ENCODE measurements around the gene BHMT.
"Not testable (repeated sequence)": the region's sequence is repeated elsewhere in the genome, so short reads cannot be mapped to it uniquely, and the experiment has no call there.

The BHMT gene

DNA sequence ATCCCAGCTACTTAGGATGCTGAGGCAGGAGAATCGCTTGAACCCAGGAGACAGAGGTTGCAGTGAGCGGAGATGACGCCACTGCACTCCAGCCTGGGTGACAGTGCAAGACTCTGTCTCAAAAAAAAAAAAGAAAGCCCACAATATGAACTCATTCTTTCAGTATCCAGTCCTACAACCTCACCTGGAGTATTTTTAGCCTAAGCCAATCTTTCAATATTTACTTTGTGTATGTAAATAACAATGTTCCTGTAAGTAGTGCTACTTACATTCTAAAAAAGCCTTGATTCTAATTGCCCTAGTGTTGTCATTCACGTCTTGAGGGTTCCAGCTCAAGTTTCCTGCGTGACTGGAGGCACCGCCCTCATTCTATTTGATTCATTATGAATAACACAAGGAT, 62.0 kb downstream of the BHMT start:
- peak overlapping the region; percentile 90 for H3K27ac ChIP-seq
- TF ChIP-seq, protein P1, sequence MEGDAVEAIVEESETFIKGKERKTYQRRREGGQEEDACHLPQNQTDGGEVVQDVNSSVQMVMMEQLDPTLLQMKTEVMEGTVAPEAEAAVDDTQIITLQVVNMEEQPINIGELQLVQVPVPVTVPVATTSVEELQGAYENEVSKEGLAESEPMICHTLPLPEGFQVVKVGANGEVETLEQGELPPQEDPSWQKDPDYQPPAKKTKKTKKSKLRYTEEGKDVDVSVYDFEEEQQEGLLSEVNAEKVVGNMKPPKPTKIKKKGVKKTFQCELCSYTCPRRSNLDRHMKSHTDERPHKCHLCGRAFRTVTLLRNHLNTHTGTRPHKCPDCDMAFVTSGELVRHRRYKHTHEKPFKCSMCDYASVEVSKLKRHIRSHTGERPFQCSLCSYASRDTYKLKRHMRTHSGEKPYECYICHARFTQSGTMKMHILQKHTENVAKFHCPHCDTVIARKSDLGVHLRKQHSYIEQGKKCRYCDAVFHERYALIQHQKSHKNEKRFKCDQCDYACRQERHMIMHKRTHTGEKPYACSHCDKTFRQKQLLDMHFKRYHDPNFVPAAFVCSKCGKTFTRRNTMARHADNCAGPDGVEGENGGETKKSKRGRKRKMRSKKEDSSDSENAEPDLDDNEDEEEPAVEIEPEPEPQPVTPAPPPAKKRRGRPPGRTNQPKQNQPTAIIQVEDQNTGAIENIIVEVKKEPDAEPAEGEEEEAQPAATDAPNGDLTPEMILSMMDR (conservative IDR thresholded peaks at IDR 0.05) = no peak

DNA sequence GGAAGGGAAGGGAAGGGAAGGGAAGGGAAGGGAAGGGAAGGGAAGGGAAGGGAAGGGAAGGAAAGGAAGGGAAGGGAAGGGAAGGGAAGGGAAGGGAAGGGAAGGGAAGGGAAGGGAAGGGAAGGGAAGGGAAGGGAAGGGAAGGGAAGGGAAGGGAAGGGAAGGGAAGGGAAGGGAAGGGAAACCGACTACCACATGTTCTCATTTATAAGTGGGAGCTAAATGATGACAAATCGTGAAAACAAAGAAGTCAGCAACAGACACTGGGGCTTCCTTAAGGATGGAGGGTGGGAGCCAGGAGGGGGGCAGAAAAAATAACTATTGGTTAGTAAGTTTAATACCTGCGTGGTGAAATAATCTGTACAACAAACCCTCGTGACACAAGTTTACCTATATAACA, 68.8 kb downstream of the BHMT start:
- H3K27ac ChIP-seq = not testable (repeated sequence)

DNA sequence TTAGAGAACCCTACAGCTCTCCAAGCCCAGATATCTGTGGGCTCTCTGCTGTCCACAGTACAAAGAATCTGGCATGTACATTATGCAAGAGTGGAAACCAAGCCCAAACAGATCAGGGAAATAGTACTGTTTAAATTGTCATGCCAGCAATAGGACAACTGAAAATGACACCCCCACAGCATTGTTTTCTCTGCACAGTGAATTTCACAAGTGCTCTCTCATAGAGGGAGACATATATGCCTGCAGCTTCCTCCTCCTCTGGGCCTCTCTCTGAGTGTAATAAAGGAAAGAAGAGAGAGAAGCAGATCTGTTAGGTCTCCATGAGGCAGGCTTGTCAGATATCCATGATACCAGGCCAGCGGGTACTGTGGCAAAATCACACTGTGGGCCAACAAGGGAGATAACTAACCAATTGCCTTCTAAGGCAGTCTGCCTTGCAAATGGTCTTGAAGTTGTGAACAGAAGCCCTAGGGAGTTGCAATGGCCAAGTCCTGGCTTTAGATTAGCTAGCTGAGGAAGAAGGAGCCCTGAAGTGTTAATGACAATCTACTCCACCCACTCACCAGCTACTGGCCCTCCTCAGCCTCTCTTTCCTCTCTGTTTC, 69.9 kb downstream of the BHMT start:
- H3K27ac ChIP-seq = no peak overlapping the region; the same call in 1 of the 2 replicates
- TF ChIP-seq, protein P1 (conservative IDR thresholded peaks at IDR 0.05) = no peak

Data from VCaP (cell line).